Psoas muscle (tissue), 8 donors: Measurements from ENCODE around the gene C4orf46. TPM values are rescaled to one million over a fixed set of nuclear protein-coding genes. Genes with fewer than 3 reads are reported as not detected.

Source experiments
- ATAC-seq, 4 donors: fragments of 200-7000 bp; cut with Tn5 transposase; one replicate each; pipeline ENCODE4 v1.9.1; 2020; ENCODE audit warnings: moderate library complexity in 3 of 4, mild to moderate bottlenecking in 2 of 4
- DNase-seq, 2 donors: peaks; one replicate each; pipeline ENCODE4 v3.0.0-alpha.2; 2020
- H3K27ac ChIP-seq: fragments of 200-600 bp; one replicate; pipeline ENCODE4 v1.8.0; 2022
- H3K27me3 ChIP-seq, 3 donors: fragments of 200-600 bp in 1 of 3; one replicate each; pipeline versions ENCODE4 v1.6.1 to v1.8.0; 2013 to 2022; ENCODE audit warnings: low read length in 2 of 3, mild to moderate bottlenecking in 2 of 3, moderate library complexity in 1 of 3; ENCODE audit not compliant: insufficient read depth in 3 of 3
- H3K36me3 ChIP-seq, 2 donors: fragments of 200-600 bp in 1 of 2; one replicate each; pipeline versions ENCODE4 v1.6.1 to v1.8.0; 2013 to 2022; ENCODE audit warnings: low read depth in 1 of 2, mild to moderate bottlenecking in 1 of 2, moderate library complexity in 1 of 2; ENCODE audit not compliant: insufficient read depth in 1 of 2
- H3K4me1 ChIP-seq: fragments of 200-600 bp; one replicate; pipeline ENCODE4 v1.8.0; 2022
- H3K4me3 ChIP-seq: fragments of 200-600 bp; one replicate; pipeline ENCODE4 v1.8.0; 2022; ENCODE audit warnings: mild to moderate bottlenecking
- H3K9me3 ChIP-seq: fragments of 200-600 bp; one replicate; pipeline ENCODE4 v1.8.0; 2022
- WGBS, 3 donors: extraction: QIAGEN DNeasy Blood & Tissue Kit; methylation state at CpG; one replicate each; pipeline versions ENCODE4 v1.1.6 to v1.1.7; 2013; 5-methylcytosine and 5-hydroxymethylcytosine counted together
- intact Hi-C, 2 donors: fragments of 100-400 bp; cut with DNase I; formaldehyde crosslinking; loops; one replicate each; pipeline versions ENCODE4 v1.11.0 to v1.14.2; 2022
- polyA plus RNA-seq, 3 donors: library from polyadenylated mRNA; stranded (reverse); fragments of 200-250 nt; gene quantifications; one replicate each; pipeline ENCODE4 v1.2.3, GENCODE V29; 2013
- total RNA-seq, 4 donors: library from RNA; stranded (reverse); fragmentation: NEBNext Ultra II Directional in 2 of 4; extraction: Animal tissue kit (Norgen Biotek cat#: 25700) in 2 of 4; gene quantifications; one replicate each; pipeline versions ENCODE4 v1.2.1 to v1.2.4, GENCODE V29; 2021 to 2023
- TF ChIP-seq, protein P1 (sequence below): fragments of 200-600 bp; IDR thresholded peaks from one replicate; pipeline ENCODE4 v1.8.0; 2022; ENCODE audit warnings: antibody characterized with exemption
- donor health status: healthy with polysubstance abuse.
- donor health status: DM: no; HTN: no; CAD: no; lungs with moderate emphysema.
- donor health status: Bipolar disorder and iron deficiency.
- donor health status: healthy.
- donor health status: DM: yes; HTN: yes; CAD: no.
- donor health status: DM: no; HTN: no; CAD: no.
- donor health status: DM: no; HTN: no; CAD: no.
- donor health status: DM: yes; HTN: yes; CAD: no.

Gene C4orf46
- total and polyA plus RNA-seq, 7 donors = 0.57 to 4.5 (median 1.7) TPM

DNA sequence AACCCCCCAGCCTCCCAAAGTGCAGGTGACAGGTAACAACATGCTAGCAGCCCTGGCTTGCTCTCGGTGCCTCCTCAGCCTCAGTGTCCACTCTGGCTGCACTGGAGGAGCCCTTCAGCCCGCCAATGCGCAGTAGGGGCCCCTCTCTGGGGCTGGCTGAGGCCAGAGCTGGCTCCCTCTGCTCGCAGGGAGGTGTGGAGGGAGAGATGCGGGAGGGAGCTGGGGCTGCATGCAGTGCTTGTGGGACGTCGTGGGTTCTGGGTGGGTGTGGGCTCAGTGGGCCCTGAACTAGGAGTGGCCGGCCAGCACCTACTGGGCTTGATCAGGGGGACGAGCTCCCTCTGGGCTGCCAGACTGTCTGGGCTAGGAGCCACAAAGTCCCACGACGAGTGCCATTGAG lies 14.4 kb downstream of the C4orf46 start:
- Histone ChIP-seq H3K27me3 (no peaks in the 10 kb centered on the region), H3K4me3 (no peak overlapping the region), H3K9me3 (no peaks in the 10 kb centered on the region), H3K4me1 (no peaks in the 10 kb centered on the region), H3K27ac (no peak overlapping the region), H3K36me3 (no peaks in the 10 kb centered on the region)
- TF ChIP-seq, protein P1, sequence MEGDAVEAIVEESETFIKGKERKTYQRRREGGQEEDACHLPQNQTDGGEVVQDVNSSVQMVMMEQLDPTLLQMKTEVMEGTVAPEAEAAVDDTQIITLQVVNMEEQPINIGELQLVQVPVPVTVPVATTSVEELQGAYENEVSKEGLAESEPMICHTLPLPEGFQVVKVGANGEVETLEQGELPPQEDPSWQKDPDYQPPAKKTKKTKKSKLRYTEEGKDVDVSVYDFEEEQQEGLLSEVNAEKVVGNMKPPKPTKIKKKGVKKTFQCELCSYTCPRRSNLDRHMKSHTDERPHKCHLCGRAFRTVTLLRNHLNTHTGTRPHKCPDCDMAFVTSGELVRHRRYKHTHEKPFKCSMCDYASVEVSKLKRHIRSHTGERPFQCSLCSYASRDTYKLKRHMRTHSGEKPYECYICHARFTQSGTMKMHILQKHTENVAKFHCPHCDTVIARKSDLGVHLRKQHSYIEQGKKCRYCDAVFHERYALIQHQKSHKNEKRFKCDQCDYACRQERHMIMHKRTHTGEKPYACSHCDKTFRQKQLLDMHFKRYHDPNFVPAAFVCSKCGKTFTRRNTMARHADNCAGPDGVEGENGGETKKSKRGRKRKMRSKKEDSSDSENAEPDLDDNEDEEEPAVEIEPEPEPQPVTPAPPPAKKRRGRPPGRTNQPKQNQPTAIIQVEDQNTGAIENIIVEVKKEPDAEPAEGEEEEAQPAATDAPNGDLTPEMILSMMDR = no peak
- ATAC-seq (no peak), DNase-seq (no peak)
- intact Hi-C loops = no loop called here
- WGBS, 3 donors = 79 to 91% (median 89%) methylated on average over 11 of the region's 11 CpGs

DNA sequence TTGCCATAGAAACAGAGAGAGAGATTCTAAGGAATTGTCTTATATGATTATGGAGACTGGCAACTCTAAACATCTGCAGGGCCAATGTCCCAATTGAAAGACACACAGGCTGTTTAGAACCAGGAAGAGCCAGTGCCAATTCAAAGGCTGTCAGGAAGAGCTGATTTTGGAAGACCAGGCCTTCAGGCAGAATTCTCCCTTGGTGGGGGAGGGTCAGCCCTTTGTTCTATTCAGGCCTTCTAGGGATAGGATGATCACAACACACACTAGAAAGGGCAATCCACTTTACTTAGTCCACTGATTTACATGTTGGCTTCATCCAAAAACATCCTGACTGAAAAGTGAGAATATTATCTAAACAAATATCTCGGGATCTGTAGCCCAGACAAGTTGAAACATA lies 15.2 kb downstream of the C4orf46 start:
- TF ChIP-seq, protein P1 = no peak
- Histone ChIP-seq H3K36me3 (no peaks in the 10 kb centered on the region), H3K9me3 (no peaks in the 10 kb centered on the region), H3K4me1 (no peaks in the 10 kb centered on the region), H3K4me3 (no peak overlapping the region), H3K27ac (no peak overlapping the region), H3K27me3 (no peaks in the 10 kb centered on the region)
- DNase-seq (no peak), ATAC-seq (no peak)
- WGBS, 3 donors = 83 to 90% (median 87%) methylated on average over 1 of the region's 1 CpG
- intact Hi-C loops = no loop called here

DNA sequence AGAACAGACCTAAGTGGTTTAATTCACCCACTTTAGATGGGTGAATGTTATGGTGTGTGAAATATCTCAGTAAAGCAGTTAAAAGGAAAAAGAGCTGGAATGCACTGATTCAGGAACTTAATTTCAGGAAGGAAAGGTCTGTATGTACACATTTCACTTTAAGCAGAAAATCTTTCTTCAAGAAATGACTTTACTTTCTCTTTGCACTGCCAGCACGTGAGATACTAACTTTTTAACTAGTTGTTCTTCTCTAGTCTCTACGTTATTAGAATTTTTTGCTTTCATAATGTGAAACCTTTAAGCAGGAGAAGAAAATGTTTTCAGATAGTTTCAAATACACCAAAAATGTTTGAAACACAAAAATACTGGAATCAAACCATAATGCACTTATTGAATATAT lies 18.8 kb downstream of the C4orf46 start:
- Histone ChIP-seq H3K36me3 (no peaks in the 10 kb centered on the region), H3K27me3 (no peaks in the 10 kb centered on the region), H3K27ac (no peak overlapping the region), H3K9me3 (no peaks in the 10 kb centered on the region), H3K4me1 (no peaks in the 10 kb centered on the region), H3K4me3 (no peak overlapping the region)
- intact Hi-C loops = no loop called here
- TF ChIP-seq, protein P1 = no peak
- ATAC-seq = no peak
- no peak for DNase-seq
- WGBS, 3 donors = 23 to 38% (median 27%) methylated on average over 2 of the region's 2 CpGs

DNA sequence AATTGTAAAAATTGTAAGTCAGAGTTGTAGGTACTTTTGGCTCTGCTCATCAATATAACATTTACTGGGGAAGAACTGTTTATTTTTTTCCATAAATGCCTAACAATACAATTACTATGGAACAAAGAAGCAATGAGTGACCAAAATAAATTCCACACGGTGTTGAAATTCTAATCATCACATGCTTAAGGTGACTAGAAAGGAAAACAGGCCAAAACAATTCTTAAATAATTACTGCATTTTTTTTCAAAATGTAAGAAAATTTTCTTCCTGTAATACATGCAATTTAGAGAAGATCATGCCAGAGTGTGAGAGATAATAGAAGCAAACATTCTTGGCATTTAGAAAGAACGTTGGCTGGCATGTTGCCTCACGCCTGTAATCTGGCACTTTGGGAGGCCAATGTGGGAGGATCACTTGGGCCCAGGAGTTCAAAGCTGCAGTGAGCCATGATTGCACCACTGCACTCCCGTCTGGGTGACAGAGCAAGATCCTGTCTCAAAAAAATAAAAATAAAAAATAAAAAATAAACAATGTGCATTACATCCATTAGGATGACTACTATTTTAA lies 22.5 kb downstream of the C4orf46 start:
- H3K9me3 ChIP-seq = no peaks in the 10 kb centered on the region
- DNase-seq (no peak), ATAC-seq (no peak)
- TF ChIP-seq, protein P1 = no peak
- intact Hi-C loops = no loop called here
- no peak overlapping the region for H3K27ac ChIP-seq
- WGBS, 3 donors = 21 to 41% (median 27%) methylated on average over 4 of the region's 4 CpGs
- no peaks in the 10 kb centered on the region for H3K4me1 ChIP-seq
- H3K36me3 ChIP-seq = no peaks in the 10 kb centered on the region
- no peak overlapping the region for H3K4me3 ChIP-seq
- H3K27me3 ChIP-seq = no peaks in the 10 kb centered on the region

DNA sequence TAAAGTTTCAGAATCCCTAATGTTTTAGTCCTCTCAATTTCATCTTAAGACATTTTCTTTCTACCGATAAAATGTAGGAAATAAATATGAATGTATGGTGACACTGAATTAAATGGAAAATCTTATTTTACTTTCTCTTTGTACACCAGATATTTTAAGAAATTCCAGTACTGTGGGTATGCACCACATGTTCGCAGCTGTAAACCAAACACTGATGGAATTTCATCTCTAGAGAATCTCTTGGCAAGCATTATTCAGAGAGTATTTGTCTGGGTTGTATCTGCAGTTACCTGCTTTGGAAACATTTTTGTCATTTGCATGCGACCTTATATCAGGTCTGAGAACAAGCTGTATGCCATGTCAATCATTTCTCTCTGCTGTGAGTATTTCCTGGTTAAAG lies 26.9 kb downstream of the C4orf46 start:
- TF ChIP-seq, protein P1 = no peak
- no peaks in the 10 kb centered on the region for H3K9me3 ChIP-seq
- no peaks in the 10 kb centered on the region for H3K36me3 ChIP-seq
- ATAC-seq (no peak), DNase-seq (no peak)
- intact Hi-C loops = no loop called here
- WGBS, 3 donors = 24% methylated on average over 3 of the region's 3 CpGs
- no peaks in the 10 kb centered on the region for H3K27me3 ChIP-seq
- H3K4me1 ChIP-seq = no peaks in the 10 kb centered on the region
- no peak overlapping the region for H3K27ac ChIP-seq
- H3K4me3 ChIP-seq = no peak overlapping the region
